Measurements from ENCODE around the gene AUTS2.

- TF ChIP-seq CTCF (IDR thresholded peaks at IDR 0.05) (no peak), POLR2AphosphoS5 (IDR thresholded peaks at IDR 0.05) (no peak)
These were observed 1085.9 kb downstream of the AUTS2 start for GRCh38 chr7:70684173-70684572.

All from breast epithelium (tissue), 3 donors.